NCI-H2196 treated with DMSO at 0.1 percent for 48 hours (cell line): ENCODE results near the gene DLGAP1.

ENCODE experiments used
- DNase-seq: peaks from one replicate; lab custom pipeline; 2025; ENCODE audit not compliant: unreplicated experiment; lab: John Stamatoyannopoulos, UW

DLGAP1 gene

GRCh38 chr18:4242431-4243161, 212.5 kb downstream of the DLGAP1 start:
- DNase-seq = no peak

- no peak for DNase-seq
Measured at GRCh38 chr18:4241090-4241617, 214.0 kb downstream of the DLGAP1 start.

DNA sequence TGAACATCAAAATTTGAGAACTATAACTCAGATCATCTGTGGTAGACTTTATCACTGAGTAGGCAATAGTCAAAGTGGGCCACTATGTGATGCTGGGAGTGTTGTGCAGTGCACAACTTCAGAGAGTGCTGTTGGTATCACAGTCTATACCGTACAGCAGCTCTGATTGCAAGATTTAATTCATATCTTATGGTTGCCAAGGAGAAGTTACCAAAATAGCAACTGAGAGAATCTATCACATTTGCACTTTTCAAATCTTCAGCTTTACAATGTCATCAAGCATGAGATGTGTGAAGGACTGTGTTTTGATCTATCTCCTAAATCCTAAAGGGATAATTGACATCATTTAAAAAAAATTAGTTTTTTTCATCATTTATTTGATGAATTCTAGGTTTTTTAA, 216.1 kb downstream of the DLGAP1 start:
- no peak for DNase-seq

DNA sequence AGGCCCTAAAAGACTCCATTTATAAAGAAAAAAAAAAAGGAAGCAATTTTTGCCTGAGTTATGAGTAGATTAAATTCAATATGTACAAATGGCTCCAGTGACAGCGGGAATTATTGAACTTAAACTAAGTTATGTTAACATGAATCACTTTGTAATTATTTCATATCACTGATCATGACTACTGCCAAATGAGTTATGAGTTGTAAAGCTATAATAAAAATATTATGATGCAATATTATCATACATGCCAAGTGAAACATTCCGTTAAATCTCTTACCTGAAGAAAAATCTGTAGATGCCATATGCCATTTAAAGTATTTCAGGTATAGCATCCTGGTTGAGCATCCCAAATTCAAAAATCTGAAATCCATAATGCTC, 217.5 kb downstream of the DLGAP1 start:
- no peak for DNase-seq

DNA sequence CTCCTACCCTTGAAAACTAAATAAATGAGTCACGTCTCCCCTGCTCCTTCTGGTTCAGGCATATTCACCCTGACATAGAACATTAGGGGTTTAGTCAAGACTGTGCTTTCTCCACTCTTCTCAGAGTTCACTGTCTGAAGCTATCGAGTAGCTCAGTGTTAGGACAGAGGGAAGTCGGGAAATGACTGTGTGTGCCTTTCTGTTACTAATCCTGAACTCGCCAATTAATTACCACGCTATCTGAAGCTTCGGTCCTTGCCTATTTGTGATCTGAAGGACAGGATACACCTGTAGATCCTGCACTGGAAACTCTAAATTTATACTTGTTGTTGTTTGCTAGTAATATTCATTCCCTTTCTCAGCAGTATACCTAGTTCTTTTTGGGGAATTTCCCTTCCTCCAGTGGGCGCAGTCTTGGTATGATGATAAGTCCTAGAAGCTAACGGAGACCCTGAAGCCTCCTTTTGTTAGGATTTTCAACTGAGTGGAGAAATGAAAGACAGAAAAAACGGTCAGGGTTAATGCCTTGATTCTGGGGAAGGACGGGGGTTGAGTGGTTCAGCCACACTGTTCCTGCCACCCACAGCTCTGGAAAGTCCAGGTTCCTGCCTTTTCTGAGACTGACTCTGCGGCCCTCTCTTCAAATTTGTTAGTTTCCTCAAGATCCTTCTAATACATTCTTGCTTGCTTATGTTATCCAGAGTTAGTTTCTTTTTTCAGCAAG, 218.0 kb downstream of the DLGAP1 start:
- DNase-seq = no peak

GRCh38 chr18:4233468-4233867, 221.6 kb downstream of the DLGAP1 start:
- DNase-seq = no peak

- no peak for DNase-seq
Measured at GRCh38 chr18:4232656-4233055, 222.5 kb downstream of the DLGAP1 start.

GRCh38 chr18:4231260-4231659, 223.8 kb downstream of the DLGAP1 start:
- DNase-seq = no peak

DNA sequence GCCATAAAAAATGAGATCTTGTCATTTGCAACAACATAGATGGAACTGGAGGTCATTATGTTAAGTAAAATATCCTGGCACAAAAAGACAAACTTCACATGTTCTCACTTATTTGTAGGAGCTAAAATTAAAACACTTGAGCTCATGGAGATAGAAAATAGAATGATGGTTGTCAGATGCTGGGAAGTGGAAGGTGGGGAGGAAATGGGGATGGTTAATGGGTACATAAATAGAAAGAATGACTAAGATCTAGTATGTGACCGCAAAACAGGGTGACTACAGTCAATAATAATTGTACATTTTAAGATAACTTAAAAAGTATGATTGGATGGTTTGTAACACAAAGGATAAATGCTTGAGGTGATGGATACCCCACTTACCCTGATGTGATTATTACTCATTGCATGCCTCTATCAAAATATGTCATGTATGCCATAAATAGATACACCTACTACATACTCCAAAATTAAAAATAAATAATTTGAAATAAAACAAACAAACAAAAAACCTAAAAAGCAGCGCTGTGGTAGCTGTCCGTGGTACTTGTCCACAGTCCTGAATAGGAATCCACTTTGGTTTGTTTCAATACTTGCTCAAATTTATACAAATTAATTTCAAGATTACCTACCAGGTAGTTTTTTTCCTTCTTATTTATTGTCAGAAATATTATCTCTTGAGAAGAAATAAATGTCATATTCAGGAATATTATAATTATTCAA, 224.5 kb downstream of the DLGAP1 start:
- DNase-seq = no peak

- no peak for DNase-seq
Measured at GRCh38 chr18:4224031-4224704, 230.9 kb downstream of the DLGAP1 start.

GRCh38 chr18:4211111-4211837, 243.8 kb downstream of the DLGAP1 start:
- DNase-seq = no peak

- DNase-seq = no peak
Measured at GRCh38 chr18:4208366-4208765, 246.7 kb downstream of the DLGAP1 start.

DNA sequence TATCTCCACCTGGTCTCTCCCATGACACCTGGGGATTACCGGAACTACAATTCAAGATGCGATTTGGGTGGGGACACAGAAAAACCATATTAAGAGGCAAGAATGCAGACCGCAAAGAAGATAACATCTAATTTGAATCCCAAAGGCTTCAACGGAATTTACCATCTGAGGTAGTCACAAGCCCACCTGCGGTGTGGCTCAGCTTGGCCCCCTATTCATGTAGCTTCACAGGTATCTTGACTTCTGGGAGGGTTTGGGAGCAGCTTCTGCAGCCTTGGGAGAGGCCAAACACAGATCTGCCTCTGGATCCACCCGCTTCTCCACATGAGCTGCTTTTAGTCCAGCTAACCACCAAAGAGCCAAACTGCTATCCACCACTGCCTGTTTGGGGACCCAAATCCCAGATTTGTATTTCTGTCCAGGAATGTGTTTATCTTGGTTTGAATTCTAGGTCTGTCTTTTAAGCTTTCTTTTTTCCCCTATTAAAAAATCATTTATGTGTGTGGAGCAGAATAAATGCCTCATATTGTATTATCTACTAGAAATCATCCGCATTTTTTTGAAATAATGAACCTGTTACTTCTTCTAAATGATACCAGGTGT, 247.6 kb downstream of the DLGAP1 start:
- DNase-seq = no peak

- no peak for DNase-seq
Measured at GRCh38 chr18:4204438-4204720, 250.7 kb downstream of the DLGAP1 start.

DNA sequence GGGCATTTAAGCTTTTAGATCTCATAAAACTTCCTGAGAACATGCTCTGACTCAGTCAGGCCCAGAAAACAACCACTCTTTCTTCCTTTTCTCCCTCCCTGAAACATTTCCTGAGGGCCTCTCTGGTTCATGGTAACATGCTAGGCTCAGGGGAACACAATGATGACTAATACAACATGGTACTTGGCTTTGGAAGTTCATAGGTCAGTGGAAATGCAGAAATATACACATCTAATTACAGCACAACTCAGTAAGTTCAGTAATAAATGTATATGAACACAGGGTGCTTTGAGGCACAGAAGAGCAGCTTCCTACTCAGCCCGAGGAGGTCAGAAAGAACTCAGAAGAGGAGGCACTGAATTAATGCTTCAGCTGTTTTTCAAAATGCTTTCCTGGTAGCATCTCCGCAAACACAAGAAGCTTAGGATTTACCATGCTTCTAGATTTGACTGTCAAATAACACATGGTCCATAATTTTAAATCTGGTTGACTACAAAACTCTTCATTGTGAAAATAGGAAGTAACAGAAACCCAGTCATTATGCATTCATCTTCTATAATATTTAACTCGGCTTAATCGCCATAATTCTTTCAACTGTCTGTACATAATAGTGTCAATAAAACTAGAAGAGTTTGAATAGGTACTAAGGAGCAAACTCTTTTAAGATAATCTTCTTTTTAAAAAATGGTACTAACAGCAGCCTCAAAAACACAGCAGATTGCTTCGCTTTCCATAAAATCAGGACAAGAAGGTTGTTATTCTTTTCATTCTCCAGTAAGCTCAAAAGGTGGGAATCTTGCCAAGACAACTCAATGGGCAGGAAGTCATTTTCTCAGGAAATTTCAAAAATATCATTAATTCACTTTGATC, 251.3 kb downstream of the DLGAP1 start:
- DNase-seq = no peak

DNA sequence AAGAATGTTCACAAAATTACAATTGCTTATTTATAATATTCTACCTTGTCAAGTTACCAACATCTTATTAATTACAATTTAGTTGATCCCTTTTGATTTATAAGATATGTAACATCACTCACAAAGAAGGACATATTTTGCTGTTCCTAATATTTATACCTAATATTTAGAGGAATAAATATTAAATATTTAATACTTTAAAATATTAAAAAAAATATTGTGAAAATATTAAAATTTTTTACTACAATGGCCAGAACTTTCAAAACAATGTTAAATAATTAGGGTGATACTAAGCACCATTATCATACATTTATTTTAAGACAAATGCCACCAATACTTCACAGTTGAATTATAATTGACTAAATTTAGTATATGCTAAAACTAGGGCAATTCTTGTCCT, 254.7 kb downstream of the DLGAP1 start:
- DNase-seq = no peak

- no peak for DNase-seq
Measured at GRCh38 chr18:4198956-4199355, 256.2 kb downstream of the DLGAP1 start.

DNA sequence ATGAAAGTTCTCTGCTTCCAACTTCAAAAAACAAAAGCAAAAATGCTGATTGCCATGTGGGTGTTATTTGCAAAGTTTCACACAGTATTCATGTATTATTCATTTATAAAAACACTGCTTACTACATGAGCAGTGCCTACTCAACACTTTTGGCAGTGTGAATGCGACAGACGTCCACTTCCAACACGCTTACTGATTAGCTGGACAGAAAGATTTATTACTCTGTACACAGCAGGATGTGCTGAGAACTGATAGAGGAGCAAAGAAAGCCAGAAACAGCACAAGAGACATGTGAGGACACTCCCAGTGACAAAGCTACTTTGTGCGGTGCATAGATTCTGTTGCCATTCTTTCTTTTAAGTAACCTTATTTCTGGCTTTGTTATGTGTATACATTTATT, 258.8 kb downstream of the DLGAP1 start:
- DNase-seq = no peak

DNA sequence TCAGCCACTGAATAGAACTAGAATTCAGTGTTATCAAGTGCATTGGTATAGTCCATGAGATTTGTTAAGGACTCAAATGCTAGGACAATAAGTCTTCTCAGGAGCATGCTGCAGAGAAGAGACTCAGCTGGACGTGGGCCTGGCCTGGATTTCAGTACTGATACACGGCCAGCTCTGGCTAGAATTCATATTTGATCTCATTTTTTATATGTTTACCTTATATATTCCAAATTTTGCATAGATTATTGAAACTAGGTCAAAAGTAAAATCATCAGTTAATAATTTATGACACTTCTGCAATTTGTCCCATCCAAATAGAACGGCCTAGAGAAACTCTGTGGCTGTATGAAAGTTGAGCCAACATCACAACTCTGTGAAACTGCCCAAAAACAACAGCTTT, 262.0 kb downstream of the DLGAP1 start:
- no peak for DNase-seq
